Suprapubic skin (tissue), 4 donors: ENCODE results near the gene MBLAC1.

ENCODE experiments used
- CTCF ChIP-seq, 2 donors: fragments of 200-600 bp in 1 of 2; fragments of 450-650 bp in 1 of 2; sonication (generic) in 1 of 2; IDR thresholded peaks; one replicate each; pipeline ENCODE4 v1.5.1; 2016 to 2019; ENCODE audit warnings: antibody characterized with exemption in 2 of 2, mild to moderate bottlenecking in 1 of 2, moderate library complexity in 1 of 2
- EP300 ChIP-seq: sonication (generic); formaldehyde crosslinking; IDR thresholded peaks from one replicate; pipeline ENCODE4 v1.6.1; 2017; ENCODE audit warnings: antibody characterized with exemption
- POLR2AphosphoS5 ChIP-seq, 3 donors: sonication (generic); formaldehyde crosslinking; IDR thresholded peaks; one replicate each; pipeline ENCODE4 v1.6.1; 2017; ENCODE audit warnings: antibody characterized with exemption in 3 of 3

- TF ChIP-seq CTCF (IDR thresholded peaks at IDR 0.05) (no peak), POLR2AphosphoS5 (IDR thresholded peaks at IDR 0.05) (no peak), EP300 (no peak)
These were observed 15.7 kb downstream of the MBLAC1 start for GRCh38 chr7:100142461-100142860.
